Keratinocyte (primary cell): ENCODE measurements around the gene ARHGAP15. TPM values are rescaled to one million over a fixed set of nuclear protein-coding genes. Genes with fewer than 3 reads are reported as not detected.

Experiments used
- DNase-seq: peaks from one replicate; pipeline ENCODE4 v3.0.0-alpha.2; 2011; ENCODE audit warnings: low read depth, missing footprints, low spot score
- FAIRE-seq: peaks from 2 replicates; lab custom pipeline; 2011; peaks lifted over from hg19 to GRCh38; lab: Jason Lieb, UNC
- H2AFZ ChIP-seq: 2 replicates; pipeline ENCODE4 v1.6.0; 2012; ENCODE audit warnings: low read length, control low read depth, inconsistent platforms; ENCODE audit not compliant: control insufficient read depth
- H3K27ac ChIP-seq: 2 replicates; pipeline ENCODE4 v1.5.1; 2011; ENCODE audit warnings: low read length; ENCODE audit not compliant: control insufficient read depth, insufficient read depth
- H3K27me3 ChIP-seq: 3 replicates; pipeline ENCODE4 v1.6.0; 2011; ENCODE audit warnings: low read length; ENCODE audit not compliant: control insufficient read depth, insufficient read depth; ENCODE audit errors: extremely low read depth
- H3K36me3 ChIP-seq, 2 experiments: 2 replicates in 1 of 2; 3 replicates in 1 of 2; pipeline ENCODE4 v1.5.1; 2011; ENCODE audit warnings: low read length in 2 of 2, mild to moderate bottlenecking in 1 of 2; ENCODE audit not compliant: control insufficient read depth in 2 of 2, insufficient read depth in 2 of 2; ENCODE audit errors: extremely low read depth in 1 of 2
- H3K4me1 ChIP-seq: 3 replicates; pipeline ENCODE4 v1.5.1; 2011; ENCODE audit warnings: low read length; ENCODE audit not compliant: control insufficient read depth, insufficient read depth; ENCODE audit errors: extremely low read depth
- H3K4me2 ChIP-seq: 3 replicates; pipeline ENCODE4 v1.6.0; 2011; ENCODE audit warnings: low read depth, low read length; ENCODE audit not compliant: control insufficient read depth, insufficient read depth; ENCODE audit errors: extremely low read depth
- H3K4me3 ChIP-seq, 3 experiments: fragments of 200-600 bp in 1 of 3; sonication (generic) in 1 of 3; 2 replicates in 2 of 3; 3 replicates in 1 of 3; pipeline ENCODE4 v1.5.1; 2011 to 2016; ENCODE audit warnings: low read length in 3 of 3, mild to moderate bottlenecking in 3 of 3, control low read depth in 2 of 3, inconsistent platforms in 1 of 3, low read depth in 1 of 3, mixed read lengths in 1 of 3, mixed run types in 1 of 3, moderate library complexity in 1 of 3; ENCODE audit not compliant: control insufficient read depth in 2 of 3, insufficient read depth in 2 of 3; ENCODE audit errors: extremely low read depth in 1 of 3
- H3K79me2 ChIP-seq: 2 replicates; pipeline ENCODE4 v1.6.0; 2012; ENCODE audit warnings: low read length; ENCODE audit not compliant: control insufficient read depth, insufficient read depth
- H3K9ac ChIP-seq: 3 replicates; pipeline ENCODE4 v1.6.0; 2011; ENCODE audit warnings: low read length; ENCODE audit not compliant: control insufficient read depth, insufficient read depth; ENCODE audit errors: extremely low read depth
- H3K9me1 ChIP-seq: 3 replicates; pipeline ENCODE4 v1.6.0; 2011; ENCODE audit warnings: low read length; ENCODE audit not compliant: control insufficient read depth, insufficient read depth; ENCODE audit errors: extremely low read depth
- H3K9me3 ChIP-seq: 2 replicates; pipeline ENCODE4 v1.5.1; 2012; ENCODE audit warnings: low read depth, low read length; ENCODE audit not compliant: control insufficient read depth
- H4K20me1 ChIP-seq: 3 replicates; pipeline ENCODE4 v1.6.0; 2011; ENCODE audit warnings: low read length; ENCODE audit not compliant: control insufficient read depth, insufficient read depth; ENCODE audit errors: extremely low read depth
- CTCF ChIP-seq, 3 experiments: IDR thresholded peaks in 1 of 3; conservative IDR thresholded peaks in 1 of 3; optimal IDR thresholded peaks in 1 of 3; 2 replicates in 2 of 3; 3 replicates in 1 of 3; pipeline versions ENCODE3 to v1.5.1; 2011; ENCODE audit warnings: low read length in 3 of 3, mild to moderate bottlenecking in 3 of 3, moderate library complexity in 2 of 3, control low read depth in 1 of 3, inconsistent platforms in 1 of 3; ENCODE audit not compliant: insufficient read depth in 2 of 3; ENCODE audit errors: extremely low read depth in 1 of 3
- EZH2 ChIP-seq: IDR thresholded peaks from one replicate; pipeline ENCODE4 v1.6.1; 2012; ENCODE audit warnings: inconsistent platforms, mild to moderate bottlenecking, low read length, moderate library complexity
- dilution Hi-C: fragments of 300-500 bp; cut with MboI; formaldehyde crosslinking; loops from one replicate; pipeline ENCODE4 v1.7.0; 2020; ENCODE audit warnings: low sequenced_read_pairs; ENCODE audit not compliant: extremely low pct_ligation_motif_present
- polyA plus RNA-seq, 5 experiments: library from polyadenylated mRNA; depleted of rRNA in 3 of 5; stranded (reverse) in 3 of 5; stranded (forward) in 1 of 5; unstranded in 1 of 5; fragments of >200 nt; gene quantifications; 1 replicate in 1 of 5; 2 replicates in 3 of 5; 3 replicates in 1 of 5; pipeline versions ENCODE4 v1.2.1 to v1.2.3, GENCODE V29; 2011 to 2012; ENCODE audit warnings: missing spikeins in 2 of 5, low read depth in 1 of 5, low replicate concordance in 1 of 5

ARHGAP15 gene
- polyA plus RNA-seq, 1 donor (not counting 4 experiments of a cell fraction or from before 2014, with no cell fraction given) = not detected

GRCh38 chr2:143289025-143289424, 159.8 kb downstream of the ARHGAP15 start:
- Histone ChIP-seq H3K4me3 (no peak overlapping the region), H3K36me3 (no peaks in the 10 kb centered on the region), H3K9ac (no peak overlapping the region), H2AFZ (no peak overlapping the region), H3K79me2 (no peaks in the 10 kb centered on the region), H3K4me1 (no peaks in the 10 kb centered on the region), H4K20me1 (no peaks in the 10 kb centered on the region), H3K27ac (no peak overlapping the region), H3K4me2 (no peak overlapping the region), H3K9me1 (no peaks in the 10 kb centered on the region), H3K27me3 (no peaks in the 10 kb centered on the region), H3K9me3 (no peaks in the 10 kb centered on the region)
- DNase-seq = no peak
- no peak for FAIRE-seq
- dilution Hi-C loops = no loop called here
- no peak for TF ChIP-seq CTCF (optimal IDR thresholded peaks at IDR 0.05 in 1 of 3, IDR thresholded peaks at IDR 0.05 in 1 of 3, conservative IDR thresholded peaks at IDR 0.05 in 1 of 3; ENCODE audit: extremely low read depth in 1 of 3, insufficient read depth in 2 of 3, low read length in 3 of 3)
- no peak for TF ChIP-seq EZH2

GRCh38 chr2:143290221-143290620, 161.0 kb downstream of the ARHGAP15 start:
- no peaks in the 10 kb centered on the region for H3K4me1 ChIP-seq
- dilution Hi-C loops = no loop called here
- H3K27me3 ChIP-seq = no peaks in the 10 kb centered on the region
- no peaks in the 10 kb centered on the region for H3K9me3 ChIP-seq
- no peaks in the 10 kb centered on the region for H3K79me2 ChIP-seq
- no peaks in the 10 kb centered on the region for H3K9me1 ChIP-seq
- no peaks in the 10 kb centered on the region for H4K20me1 ChIP-seq
- TF ChIP-seq CTCF (optimal IDR thresholded peaks at IDR 0.05 in 1 of 3, IDR thresholded peaks at IDR 0.05 in 1 of 3, conservative IDR thresholded peaks at IDR 0.05 in 1 of 3; ENCODE audit: extremely low read depth in 1 of 3, insufficient read depth in 2 of 3, low read length in 3 of 3) = no peak
- DNase-seq (no peak), FAIRE-seq (no peak)
- H3K9ac ChIP-seq = no peak overlapping the region
- H3K4me2 ChIP-seq = no peak overlapping the region
- H3K36me3 ChIP-seq = no peaks in the 10 kb centered on the region
- H3K4me3 ChIP-seq = no peak overlapping the region
- H3K27ac ChIP-seq = no peak overlapping the region
- H2AFZ ChIP-seq = no peak overlapping the region
